Fibroblast of pulmonary artery (primary cell): ENCODE results near the gene SCN3B.

Source experiments
- DNase-seq: peaks from one replicate; pipeline ENCODE4 v3.0.0-alpha.2; 2010; ENCODE audit warnings: low read depth
- H3K4me3 ChIP-seq: replicated peaks from 2 replicates; pipeline ENCODE4 v1.5.1; 2011; ENCODE audit warnings: low read depth, mild to moderate bottlenecking, control low read depth, low read length, moderate library complexity
- TF ChIP-seq, protein P1 (sequence below): IDR thresholded peaks from 2 replicates; pipeline ENCODE4 v1.5.1; 2011; ENCODE audit warnings: mild to moderate bottlenecking, control low read depth, low read length, inconsistent platforms; ENCODE audit errors: missing control alignments

SCN3B gene

DNA sequence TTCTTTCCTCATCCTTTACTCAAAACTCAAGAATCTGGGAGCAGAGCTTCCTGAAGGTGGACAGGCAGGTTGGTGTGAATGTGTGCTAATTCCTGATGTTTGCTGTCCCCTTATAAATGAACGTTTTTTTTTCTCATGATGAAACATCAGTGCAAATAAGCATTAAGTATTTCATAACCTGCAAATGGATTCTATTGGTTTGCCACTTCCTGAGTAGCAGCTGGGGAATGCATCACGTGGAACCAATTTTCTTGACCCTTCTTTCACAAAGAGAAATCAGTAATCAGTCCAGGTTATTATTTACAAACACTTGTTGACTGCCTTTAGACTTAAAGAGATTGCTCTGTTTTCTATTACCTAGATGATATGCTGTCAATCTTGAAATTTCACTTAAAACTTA is 40.1 kb upstream of the SCN3B start:
- DNase-seq = no peak
- no peak overlapping the region for H3K4me3 ChIP-seq
- TF ChIP-seq, protein P1, sequence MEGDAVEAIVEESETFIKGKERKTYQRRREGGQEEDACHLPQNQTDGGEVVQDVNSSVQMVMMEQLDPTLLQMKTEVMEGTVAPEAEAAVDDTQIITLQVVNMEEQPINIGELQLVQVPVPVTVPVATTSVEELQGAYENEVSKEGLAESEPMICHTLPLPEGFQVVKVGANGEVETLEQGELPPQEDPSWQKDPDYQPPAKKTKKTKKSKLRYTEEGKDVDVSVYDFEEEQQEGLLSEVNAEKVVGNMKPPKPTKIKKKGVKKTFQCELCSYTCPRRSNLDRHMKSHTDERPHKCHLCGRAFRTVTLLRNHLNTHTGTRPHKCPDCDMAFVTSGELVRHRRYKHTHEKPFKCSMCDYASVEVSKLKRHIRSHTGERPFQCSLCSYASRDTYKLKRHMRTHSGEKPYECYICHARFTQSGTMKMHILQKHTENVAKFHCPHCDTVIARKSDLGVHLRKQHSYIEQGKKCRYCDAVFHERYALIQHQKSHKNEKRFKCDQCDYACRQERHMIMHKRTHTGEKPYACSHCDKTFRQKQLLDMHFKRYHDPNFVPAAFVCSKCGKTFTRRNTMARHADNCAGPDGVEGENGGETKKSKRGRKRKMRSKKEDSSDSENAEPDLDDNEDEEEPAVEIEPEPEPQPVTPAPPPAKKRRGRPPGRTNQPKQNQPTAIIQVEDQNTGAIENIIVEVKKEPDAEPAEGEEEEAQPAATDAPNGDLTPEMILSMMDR = no peak

DNA sequence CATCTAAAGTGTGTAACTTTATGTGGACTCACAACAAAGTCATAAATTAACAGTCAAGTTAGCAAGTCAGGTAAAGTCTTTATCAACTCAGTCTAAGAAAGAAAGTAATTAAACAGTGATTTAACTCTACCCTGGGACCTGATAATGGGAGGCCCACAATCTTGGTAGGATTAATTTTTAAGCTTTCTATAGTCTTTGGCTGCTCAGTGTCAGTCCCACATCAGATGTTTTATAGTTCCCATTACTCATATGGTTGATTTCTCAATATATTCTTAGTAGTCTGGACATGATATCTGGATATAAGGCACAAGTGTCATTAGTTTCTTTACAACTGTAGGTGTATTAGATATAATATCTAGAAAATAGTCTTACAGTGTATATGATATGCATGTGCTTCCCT is 38.5 kb upstream of the SCN3B start:
- H3K4me3 ChIP-seq = no peak overlapping the region
- DNase-seq = no peak
- TF ChIP-seq, protein P1 = no peak

DNA sequence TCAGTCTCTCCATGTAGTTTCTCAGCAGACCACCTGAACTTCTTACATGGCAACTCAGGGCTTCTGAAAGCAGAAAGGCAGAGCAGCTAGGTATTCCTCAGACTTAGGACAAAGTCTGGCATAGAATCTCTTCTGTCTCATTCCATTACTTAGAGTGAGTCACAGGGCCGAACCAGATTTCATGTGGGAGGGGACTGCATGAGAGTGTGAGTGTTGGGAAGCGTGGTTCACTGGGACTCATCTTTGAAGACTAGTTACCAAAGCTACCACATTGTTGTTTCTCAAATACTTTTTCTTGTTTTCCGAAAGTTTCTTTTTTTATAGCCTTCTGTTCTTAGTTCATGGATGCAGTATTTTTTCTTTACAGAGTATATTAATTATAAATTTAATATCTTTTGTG is 36.1 kb upstream of the SCN3B start:
- TF ChIP-seq, protein P1 = no peak
- no peak overlapping the region for H3K4me3 ChIP-seq
- DNase-seq = peak; percentile 55

DNA sequence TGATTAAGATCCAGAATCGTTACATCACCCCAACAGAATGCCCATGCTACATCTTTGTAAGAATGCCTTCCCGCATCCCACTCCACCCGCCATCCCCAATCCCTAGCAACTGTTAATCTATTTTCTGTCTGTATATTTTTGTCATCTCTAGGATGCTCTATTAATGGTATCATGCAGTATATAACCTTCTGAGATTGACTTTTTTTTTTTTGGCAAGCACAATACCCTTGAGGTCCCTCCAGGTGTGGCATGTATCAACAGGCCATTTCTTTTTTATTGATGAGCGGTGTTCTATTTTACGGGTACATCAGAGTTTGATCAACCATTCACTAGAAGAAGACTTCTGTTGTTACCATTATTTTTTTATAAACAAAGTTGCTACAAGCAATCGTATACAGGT is 30.2 kb upstream of the SCN3B start:
- no peak overlapping the region for H3K4me3 ChIP-seq
- no peak for DNase-seq
- TF ChIP-seq, protein P1 = no peak

DNA sequence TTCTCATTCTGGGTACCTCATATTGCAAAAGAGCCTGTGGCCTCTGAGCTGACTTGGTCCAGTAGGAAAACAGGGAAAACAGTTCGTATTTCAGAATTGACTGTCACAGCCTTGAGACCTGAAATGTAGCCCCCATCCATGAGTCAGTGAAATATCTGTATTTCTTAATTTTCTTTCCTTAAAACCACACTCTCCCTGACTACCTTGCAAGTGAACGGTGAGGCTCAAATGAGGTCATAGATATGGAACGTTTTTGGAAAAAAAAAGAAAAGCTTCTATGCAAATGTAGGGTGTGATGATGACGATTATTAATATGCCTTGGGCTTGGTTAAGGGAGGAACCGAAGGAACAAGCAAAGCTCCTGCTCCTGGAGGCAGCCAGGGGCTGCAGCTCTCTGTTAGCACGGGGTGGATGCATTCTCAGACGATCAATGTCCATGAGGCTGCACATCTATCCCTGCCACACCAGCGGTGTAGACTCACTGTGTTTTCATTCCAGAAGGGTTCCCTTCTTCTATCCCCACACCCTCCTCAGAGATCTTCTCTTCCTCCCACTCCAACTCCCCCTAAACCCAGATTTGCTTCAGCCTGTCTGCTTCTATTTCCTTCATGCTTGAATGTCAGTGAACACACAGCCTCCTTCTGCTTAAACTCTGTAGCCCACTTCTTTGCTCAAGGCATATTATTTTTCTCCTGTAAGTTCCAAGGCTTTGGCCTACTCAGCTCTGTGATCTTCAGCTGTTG is 29.2 kb upstream of the SCN3B start:
- TF ChIP-seq, protein P1 = no peak
- no peak overlapping the region for H3K4me3 ChIP-seq
- no peak for DNase-seq

DNA sequence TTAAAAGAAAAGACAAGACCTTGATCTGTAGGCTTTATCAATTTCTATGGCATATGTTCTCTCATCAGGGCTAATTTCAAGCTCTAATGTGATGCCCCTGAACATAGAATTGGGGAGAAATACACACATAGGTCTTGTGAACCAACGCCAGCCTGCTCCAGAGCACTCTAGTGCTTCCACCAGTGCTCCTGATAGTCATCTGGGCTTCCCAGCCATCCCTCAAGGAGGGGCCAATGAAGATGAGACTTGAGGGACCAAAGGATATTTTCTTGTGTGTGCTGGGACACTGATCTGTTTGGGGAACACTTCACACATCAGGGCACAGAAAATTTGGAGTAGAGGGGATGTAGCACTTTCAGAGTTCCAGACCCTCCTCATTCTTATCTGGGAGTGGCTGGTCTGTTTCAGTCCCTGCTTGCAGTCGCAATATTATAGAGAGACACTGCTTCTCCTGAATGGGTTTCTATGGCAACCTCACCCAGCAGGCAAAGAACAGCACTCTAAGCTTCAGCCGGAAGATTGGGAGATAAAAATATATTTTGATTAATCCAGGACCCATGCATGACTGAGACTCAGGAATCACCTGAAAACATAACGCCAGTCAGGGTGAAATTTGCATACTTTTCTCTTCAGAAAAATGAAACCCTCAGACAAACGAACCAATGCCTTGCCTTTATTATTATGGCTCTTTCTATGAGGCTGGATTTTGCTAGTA is 28.4 kb upstream of the SCN3B start:
- TF ChIP-seq, protein P1 = no peak

More for the DNA sequence above, 28.4 kb upstream of the SCN3B start:
- H3K4me3 ChIP-seq = no peak overlapping the region
- DNase-seq = no peak
